K562 (cell line): Measurements from ENCODE around the gene MSN. TPM values are rescaled to one million over a fixed set of nuclear protein-coding genes. Genes with fewer than 3 reads are reported as not detected.
A peak's percentile ranks its signal among the peaks of the same experiment; 100 is the strongest.

ENCODE experiments used
- ATAC-seq: fragments of 200-7000 bp; cut with Tn5 transposase; 3 replicates; pipeline ENCODE4 v1.9.1; 2020; ENCODE audit warnings: moderate library complexity
- BruUV-seq: library from RNA; stranded (reverse); fragments of 400-500 nt; replicated peaks from 2 replicates; lab custom pipeline; 2021; lab: Mats Ljungman, UMichigan
- CTCF ChIA-PET: fragments of 300-600 bp; formaldehyde crosslinking; extraction: SDS; loops from one replicate; lab custom pipeline; 2021; ENCODE audit warnings: low intra/inter-chr PET ratio; lab: Yijun Ruan, JAX
- POLR2A ChIA-PET: fragments of 300-600, 350-650 bp; sonication (Branson Sonifier 250); formaldehyde crosslinking; extraction: SDS; loops from one replicate; lab custom pipeline; 2021; ENCODE audit warnings: antibody characterized with exemption, inconsistent platforms; lab: Yijun Ruan, JAX
- DNase-seq, 4 experiments: peaks; one replicate each; pipeline versions ENCODE4 v3.0.0 to v3.0.0-alpha.2; 2011 to 2018; ENCODE audit warnings: low spot score in 3 of 4, mixed read lengths in 3 of 4; ENCODE audit errors: extremely low read depth in 1 of 4
- FAIRE-seq: peaks from 2 replicates; lab custom pipeline; 2011; peaks lifted over from hg19 to GRCh38; lab: Jason Lieb, UNC
- H2AFZ ChIP-seq: 2 replicates; pipeline ENCODE4 v1.6.0; 2011; ENCODE audit warnings: low read depth, low read length, control low read depth, inconsistent platforms
- H3K27ac ChIP-seq: fragments of 200-600 bp; 3 replicates; pipeline ENCODE4 v1.8.0; 2011; ENCODE audit warnings: low read depth, mild to moderate bottlenecking, control low read depth, inconsistent platforms, low read length, moderate library complexity, mixed read lengths; ENCODE audit errors: extremely low read depth
- H3K27me3 ChIP-seq, 2 experiments: fragments of 300-600 bp in 1 of 2; 2 replicates in 1 of 2; 3 replicates in 1 of 2; pipeline versions ENCODE4 v1.6.0 to v1.8.0; 2011; ENCODE audit warnings: inconsistent platforms in 2 of 2, low read length in 2 of 2, mild to moderate bottlenecking in 1 of 2, mixed read lengths in 1 of 2, moderate library complexity in 1 of 2; ENCODE audit not compliant: control insufficient read depth in 2 of 2, insufficient read depth in 2 of 2
- H3K36me3 ChIP-seq: fragments of 300-600 bp; 3 replicates; pipeline ENCODE4 v1.8.0; 2011; ENCODE audit warnings: mild to moderate bottlenecking, low read length, inconsistent platforms; ENCODE audit not compliant: control insufficient read depth, insufficient read depth
- H3K4me1 ChIP-seq, 2 experiments: fragments of 200-600 bp in 1 of 2; replicated peaks in 1 of 2; 2 replicates in 1 of 2; 3 replicates in 1 of 2; pipeline versions ENCODE4 v1.5.1 to v1.8.0; 2011; ENCODE audit warnings: inconsistent platforms in 2 of 2, low read length in 2 of 2, mild to moderate bottlenecking in 1 of 2, mixed read lengths in 1 of 2, moderate library complexity in 1 of 2; ENCODE audit not compliant: control insufficient read depth in 2 of 2, insufficient read depth in 2 of 2
- H3K4me2 ChIP-seq: 2 replicates; pipeline ENCODE4 v1.6.1; 2011; ENCODE audit warnings: low read length, control low read depth, inconsistent platforms, mixed read lengths; ENCODE audit not compliant: insufficient read depth
- H3K4me3 ChIP-seq: fragments of 200-600 bp; sonication (generic), shearing (Covaris generic); 2 replicates; pipeline ENCODE4 v1.5.1; 2016; ENCODE audit warnings: control low read depth, inconsistent platforms
- H3K79me2 ChIP-seq: fragments of 200-600 bp; 3 replicates; pipeline ENCODE4 v1.8.0; 2011; ENCODE audit warnings: low read length, inconsistent platforms; ENCODE audit not compliant: control insufficient read depth, insufficient read depth
- H3K9ac ChIP-seq, 2 experiments: 2 replicates each; pipeline versions ENCODE4 v1.6.0 to v1.6.1; 2011; ENCODE audit warnings: low read depth in 2 of 2, low read length in 2 of 2, control low read depth in 1 of 2, inconsistent platforms in 1 of 2, mild to moderate bottlenecking in 1 of 2, mixed read lengths in 1 of 2; ENCODE audit not compliant: insufficient read depth in 1 of 2
- H3K9me1 ChIP-seq: one replicate; pipeline ENCODE4 v1.6.0; 2011; ENCODE audit warnings: inconsistent platforms, mild to moderate bottlenecking, low read length, moderate library complexity; ENCODE audit not compliant: control insufficient read depth, insufficient read depth
- H3K9me3 ChIP-seq: replicated peaks from 2 replicates; pipeline ENCODE4 v1.5.1; 2011; ENCODE audit warnings: low read depth, low read length, inconsistent platforms; ENCODE audit not compliant: control insufficient read depth, insufficient read depth
- H4K20me1 ChIP-seq: replicated peaks from 2 replicates; pipeline ENCODE4 v1.6.1; 2011; ENCODE audit warnings: low read length, inconsistent platforms, mixed read lengths; ENCODE audit not compliant: control insufficient read depth, insufficient read depth
- RFX1 ChIP-seq: fragments of 450-650 bp; IDR thresholded peaks from 2 replicates; pipeline ENCODE4 v1.6.1; 2016; ENCODE audit warnings: mild to moderate bottlenecking, moderate library complexity
- TBL1XR1 ChIP-seq, 2 experiments: IDR thresholded peaks; 2 replicates each; pipeline ENCODE4 v1.6.1; 2012; ENCODE audit warnings: improper control_type of control experiment in 2 of 2, low read length in 2 of 2, mild to moderate bottlenecking in 1 of 2
- WGBS: fragments of 100-300 bp; shearing (Covaris generic); methylation state at CpG from one replicate; pipeline ENCODE4 v1.1.6; 2016; ENCODE audit warnings: low coverage, mixed read lengths; ENCODE audit not compliant: insufficient coverage; ENCODE audit errors: missing lambda C conversion rate; 5-methylcytosine and 5-hydroxymethylcytosine counted together
- in situ Hi-C: fragments of 300-500 bp; cut with MboI; formaldehyde crosslinking; loops from 4 replicates; pipeline ENCODE4 v1.15.0; 2018; ENCODE audit warnings: inconsistent platforms, mixed read lengths
- intact Hi-C: fragments of 100-400 bp; cut with micrococcal nuclease; formaldehyde crosslinking; loops from 2 replicates; pipeline ENCODE4 v1.14.2; 2022
- polyA plus RNA-seq, 8 experiments: library from polyadenylated mRNA; depleted of rRNA in 4 of 8; stranded (reverse) in 5 of 8; unstranded in 3 of 8; fragments of >200 nt; fragmentation: Nextera tagmentation in 2 of 8; fragmentation: Illumina TruSeq in 1 of 8; extraction: Ambion mirVana in 2 of 8; extraction: Trizol in 1 of 8; gene quantifications; 2 replicates each; pipeline versions ENCODE4 v1.2.1 to v1.2.3, GENCODE V29; 2011 to 2014; ENCODE audit warnings: inconsistent platforms in 1 of 8, missing spikeins in 1 of 8
- total RNA-seq, 7 experiments: library from RNA; depleted of rRNA in 6 of 7; stranded (reverse); fragments of >200 nt in 6 of 7; fragmentation: Illumina TruSeq in 2 of 7; extraction: Trizol in 2 of 7; gene quantifications; 2 replicates each; pipeline versions ENCODE4 v1.2.1 to v1.2.3, GENCODE V29; 2011 to 2021; ENCODE audit warnings: low replicate concordance in 1 of 7
- TF ChIP-seq, protein P1 (sequence below): fragments of 450-650 bp; IDR thresholded peaks from 2 replicates; pipeline ENCODE4 v1.6.1; 2018; ENCODE audit not compliant: partially characterized antibody

MSN gene
- total and polyA plus RNA-seq, 9 of the 15 experiments (the other 6 are each of a cell fraction or from before 2014, with no cell fraction given) = 128 to 486 (median 237) TPM

DNA sequence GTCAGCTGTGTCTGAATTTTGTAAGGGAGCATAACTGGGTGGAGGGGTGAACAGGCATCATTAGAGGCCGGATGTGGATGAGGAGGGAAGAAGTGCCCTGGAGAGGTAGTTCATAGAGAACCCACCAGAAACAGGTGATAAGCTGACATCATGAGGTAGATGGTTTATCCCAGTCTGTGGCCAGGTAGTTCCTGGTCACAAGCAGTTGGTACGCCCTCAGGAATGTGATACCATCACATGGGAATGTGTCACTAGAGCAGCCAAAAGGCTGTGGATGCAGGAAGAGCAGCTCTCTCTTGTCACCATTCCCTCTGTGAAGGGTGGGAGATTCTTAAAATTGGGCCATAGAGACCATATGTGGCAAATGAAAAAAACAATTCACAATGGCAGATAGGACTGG lies 21.9 kb downstream of the MSN start:
- peaks cover 42% of the 10 kb centered on the region; the same call in 2 of the 3 replicates for H3K36me3 ChIP-seq
- H3K27ac ChIP-seq = no peak overlapping the region
- H2AFZ ChIP-seq = no peak overlapping the region
- no TSS peak for BruUV-seq
- ATAC-seq (no peak), FAIRE-seq (no peak), DNase-seq (no peak)
- in situ Hi-C loops (no loop called here), intact Hi-C loops (no loop called here)
- no peak overlapping the region for H3K9ac ChIP-seq
- ChIA-PET POLR2A (interaction anchor here (0.7 to 1.6 kb wide), 4 partner anchors 10 to 16 kb away, joined by 3 to 5 read pairs (median 4); no protein-coding TSS in a partner anchor), CTCF (no interaction called here)
- H3K9me3 ChIP-seq = no peaks in the 10 kb centered on the region
- no peaks in the 10 kb centered on the region for H3K27me3 ChIP-seq
- WGBS = 90% methylated on average over 2 of the region's 2 CpGs
- H4K20me1 ChIP-seq = peaks cover 31% of the 10 kb centered on the region
- TF ChIP-seq, protein P1, sequence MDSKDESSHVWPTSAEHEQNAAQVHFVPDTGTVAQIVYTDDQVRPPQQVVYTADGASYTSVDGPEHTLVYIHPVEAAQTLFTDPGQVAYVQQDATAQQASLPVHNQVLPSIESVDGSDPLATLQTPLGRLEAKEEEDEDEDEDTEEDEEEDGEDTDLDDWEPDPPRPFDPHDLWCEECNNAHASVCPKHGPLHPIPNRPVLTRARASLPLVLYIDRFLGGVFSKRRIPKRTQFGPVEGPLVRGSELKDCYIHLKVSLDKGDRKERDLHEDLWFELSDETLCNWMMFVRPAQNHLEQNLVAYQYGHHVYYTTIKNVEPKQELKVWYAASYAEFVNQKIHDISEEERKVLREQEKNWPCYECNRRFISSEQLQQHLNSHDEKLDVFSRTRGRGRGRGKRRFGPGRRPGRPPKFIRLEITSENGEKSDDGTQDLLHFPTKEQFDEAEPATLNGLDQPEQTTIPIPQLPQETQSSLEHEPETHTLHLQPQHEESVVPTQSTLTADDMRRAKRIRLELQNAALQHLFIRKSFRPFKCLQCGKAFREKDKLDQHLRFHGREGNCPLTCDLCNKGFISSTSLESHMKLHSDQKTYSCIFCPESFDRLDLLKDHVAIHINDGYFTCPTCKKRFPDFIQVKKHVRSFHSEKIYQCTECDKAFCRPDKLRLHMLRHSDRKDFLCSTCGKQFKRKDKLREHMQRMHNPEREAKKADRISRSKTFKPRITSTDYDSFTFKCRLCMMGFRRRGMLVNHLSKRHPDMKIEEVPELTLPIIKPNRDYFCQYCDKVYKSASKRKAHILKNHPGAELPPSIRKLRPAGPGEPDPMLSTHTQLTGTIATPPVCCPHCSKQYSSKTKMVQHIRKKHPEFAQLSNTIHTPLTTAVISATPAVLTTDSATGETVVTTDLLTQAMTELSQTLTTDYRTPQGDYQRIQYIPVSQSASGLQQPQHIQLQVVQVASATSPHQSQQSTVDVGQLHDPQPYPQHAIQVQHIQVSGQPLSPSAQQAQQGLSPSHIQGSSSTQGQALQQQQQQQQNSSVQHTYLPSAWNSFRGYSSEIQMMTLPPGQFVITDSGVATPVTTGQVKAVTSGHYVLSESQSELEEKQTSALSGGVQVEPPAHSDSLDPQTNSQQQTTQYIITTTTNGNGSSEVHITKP = peak; percentile 40
- TF ChIP-seq RFX1 (no peak), TBL1XR1 (IDR thresholded peaks at IDR 0.05; ENCODE audit: low read length in 2 of 2) (no peak)
- H3K4me2 ChIP-seq = no peak overlapping the region
- H3K9me1 ChIP-seq = peaks cover 6% of the 10 kb centered on the region
- peaks cover 0 to 26% of the 10 kb centered on the region in 2 experiments; a peak in 3 of 5 replicates for H3K4me1 ChIP-seq
- no peak overlapping the region for H3K4me3 ChIP-seq
- H3K79me2 ChIP-seq = peaks cover 96% of the 10 kb centered on the region
